GM18526 (cell line): ENCODE measurements around the gene KIFC3.

ENCODE experiments used
- POLR2A ChIP-seq: IDR thresholded peaks from 3 replicates; pipeline ENCODE4 v1.6.1; 2011; ENCODE audit not compliant: insufficient read length; ENCODE audit errors: extremely low read depth

Gene KIFC3

GRCh38 chr16:57826706-57827625, 24.7 kb upstream of the KIFC3 start:
- TF ChIP-seq POLR2A: no peak

GRCh38 chr16:57826052-57826451, 23.8 kb upstream of the KIFC3 start:
- no peak for TF ChIP-seq POLR2A

GRCh38 chr16:57825298-57826044, 23.2 kb upstream of the KIFC3 start:
- no peak for TF ChIP-seq POLR2A

- TF ChIP-seq POLR2A: no peak
Measured at GRCh38 chr16:57824888-57825287, 22.6 kb upstream of the KIFC3 start.

- no peak for TF ChIP-seq POLR2A
Measured at GRCh38 chr16:57823836-57824235, 21.5 kb upstream of the KIFC3 start.

GRCh38 chr16:57822856-57823255, 20.6 kb upstream of the KIFC3 start:
- TF ChIP-seq POLR2A: no peak

GRCh38 chr16:57822018-57822553, 19.8 kb upstream of the KIFC3 start:
- TF ChIP-seq POLR2A: no peak

- no peak for TF ChIP-seq POLR2A
Measured at GRCh38 chr16:57821149-57821971, 19.1 kb upstream of the KIFC3 start.

GRCh38 chr16:57818377-57819064, 16.2 kb upstream of the KIFC3 start:
- no peak for TF ChIP-seq POLR2A

- no peak for TF ChIP-seq POLR2A
Measured at GRCh38 chr16:57817680-57818079, 15.4 kb upstream of the KIFC3 start.

- TF ChIP-seq POLR2A: no peak
Measured at GRCh38 chr16:57815987-57816745, 13.9 kb upstream of the KIFC3 start.

GRCh38 chr16:57814896-57815295, 12.6 kb upstream of the KIFC3 start:
- no peak for TF ChIP-seq POLR2A

GRCh38 chr16:57813466-57813865, 11.2 kb upstream of the KIFC3 start:
- TF ChIP-seq POLR2A: no peak

GRCh38 chr16:57810197-57811031, 8.1 kb upstream of the KIFC3 start:
- TF ChIP-seq POLR2A: peak; percentile 60
